ENCODE data around the gene POU2AF2.

DNA sequence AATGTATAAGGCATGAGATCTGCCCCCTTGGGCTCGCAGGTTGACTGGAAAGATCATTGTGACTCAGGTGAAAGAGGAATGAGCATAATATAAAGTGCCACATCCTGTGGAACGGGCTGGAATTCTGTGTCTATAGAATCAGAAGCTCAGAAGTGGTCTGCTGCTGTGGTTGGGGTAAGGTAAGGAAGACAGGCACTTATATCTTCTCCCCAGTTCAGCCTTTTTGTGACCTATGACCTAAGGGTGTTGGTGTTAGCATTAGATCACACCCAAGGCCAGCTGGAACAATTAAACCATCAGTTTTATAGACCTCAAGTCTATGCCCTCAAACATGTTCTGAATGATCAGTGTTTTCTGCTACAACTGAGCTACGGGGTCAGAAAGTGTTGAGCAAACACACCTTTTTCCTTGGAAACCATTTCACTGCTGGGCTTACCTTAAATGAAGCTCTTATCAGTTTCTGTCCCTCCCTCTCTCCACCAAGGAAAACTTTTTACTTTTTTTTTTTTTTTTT is 37.1 kb downstream of the POU2AF2 start:
- TF ChIP-seq, protein P1, sequence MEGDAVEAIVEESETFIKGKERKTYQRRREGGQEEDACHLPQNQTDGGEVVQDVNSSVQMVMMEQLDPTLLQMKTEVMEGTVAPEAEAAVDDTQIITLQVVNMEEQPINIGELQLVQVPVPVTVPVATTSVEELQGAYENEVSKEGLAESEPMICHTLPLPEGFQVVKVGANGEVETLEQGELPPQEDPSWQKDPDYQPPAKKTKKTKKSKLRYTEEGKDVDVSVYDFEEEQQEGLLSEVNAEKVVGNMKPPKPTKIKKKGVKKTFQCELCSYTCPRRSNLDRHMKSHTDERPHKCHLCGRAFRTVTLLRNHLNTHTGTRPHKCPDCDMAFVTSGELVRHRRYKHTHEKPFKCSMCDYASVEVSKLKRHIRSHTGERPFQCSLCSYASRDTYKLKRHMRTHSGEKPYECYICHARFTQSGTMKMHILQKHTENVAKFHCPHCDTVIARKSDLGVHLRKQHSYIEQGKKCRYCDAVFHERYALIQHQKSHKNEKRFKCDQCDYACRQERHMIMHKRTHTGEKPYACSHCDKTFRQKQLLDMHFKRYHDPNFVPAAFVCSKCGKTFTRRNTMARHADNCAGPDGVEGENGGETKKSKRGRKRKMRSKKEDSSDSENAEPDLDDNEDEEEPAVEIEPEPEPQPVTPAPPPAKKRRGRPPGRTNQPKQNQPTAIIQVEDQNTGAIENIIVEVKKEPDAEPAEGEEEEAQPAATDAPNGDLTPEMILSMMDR (tag by site-specific recombination; IDR thresholded peaks at IDR 0.05) = no peak
- TF ChIP-seq ZNF837 (tag by site-specific recombination; IDR thresholded peaks at IDR 0.05) (no peak), ZNF350 (tag by site-specific recombination; IDR thresholded peaks at IDR 0.05) (no peak), ZNF670 (tag by site-specific recombination; IDR thresholded peaks at IDR 0.05; ENCODE audit: low read depth) (no peak)
- TF ChIP-seq, protein P2, sequence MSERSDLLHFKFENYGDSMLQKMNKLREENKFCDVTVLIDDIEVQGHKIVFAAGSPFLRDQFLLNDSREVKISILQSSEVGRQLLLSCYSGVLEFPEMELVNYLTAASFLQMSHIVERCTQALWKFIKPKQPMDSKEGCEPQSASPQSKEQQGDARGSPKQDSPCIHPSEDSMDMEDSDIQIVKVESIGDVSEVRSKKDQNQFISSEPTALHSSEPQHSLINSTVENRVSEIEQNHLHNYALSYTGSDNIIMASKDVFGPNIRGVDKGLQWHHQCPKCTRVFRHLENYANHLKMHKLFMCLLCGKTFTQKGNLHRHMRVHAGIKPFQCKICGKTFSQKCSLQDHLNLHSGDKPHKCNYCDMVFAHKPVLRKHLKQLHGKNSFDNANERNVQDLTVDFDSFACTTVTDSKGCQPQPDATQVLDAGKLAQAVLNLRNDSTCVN (tag by site-specific recombination; optimal IDR thresholded peaks at IDR 0.05) = no peak

Measured in HEK293 (cell line).